WTC11 (cell line): ENCODE results near the gene SNX30. TPM values are rescaled to one million over a fixed set of nuclear protein-coding genes. Genes with fewer than 3 reads are reported as not detected.
"Not testable (repeated sequence)": the region's sequence is repeated elsewhere in the genome, so short reads cannot be mapped to it uniquely, and the experiment has no call there.

Experiments used
- ATAC-seq: fragments of 200-7000 bp; cut with Tn5 transposase; 2 replicates; pipeline ENCODE4 v1.10.0; 2021; ENCODE audit warnings: mild to moderate bottlenecking, moderate library complexity
- CTCF ChIA-PET: fragments of 300-600 bp; sonication (Branson Sonifier 250); formaldehyde crosslinking; loops from one replicate; lab custom pipeline; 2021; ENCODE audit warnings: antibody characterized with exemption; lab: Charles Lee
- POLR2A ChIA-PET: fragments of 350-600 bp; sonication (Branson Sonifier 250); formaldehyde crosslinking; loops from one replicate; lab custom pipeline; 2021; ENCODE audit warnings: antibody characterized with exemption; lab: Charles Lee
- DNase-seq: peaks from one replicate; pipeline ENCODE4 v3.0.0; 2021; ENCODE audit warnings: low spot score
- H3K27ac Mint-ChIP-seq: 2 replicates; pipeline ENCODE4 v1.8.0; 2021; ENCODE audit warnings: mixed read lengths
- H3K27me3 Mint-ChIP-seq: 2 replicates; pipeline ENCODE4 v1.8.0; 2021; ENCODE audit warnings: low read depth, mild to moderate bottlenecking, moderate library complexity, mixed read lengths
- H3K36me3 Mint-ChIP-seq: 2 replicates; pipeline ENCODE4 v1.8.0; 2021; ENCODE audit warnings: mixed read lengths
- H3K4me1 Mint-ChIP-seq: 2 replicates; pipeline ENCODE4 v1.8.0; 2022; ENCODE audit warnings: mixed read lengths
- H3K4me3 Mint-ChIP-seq: 2 replicates; pipeline ENCODE4 v1.8.0; 2021; ENCODE audit warnings: mild to moderate bottlenecking, moderate library complexity, mixed read lengths
- H3K9me3 Mint-ChIP-seq: 2 replicates; pipeline ENCODE4 v1.8.0; 2021; ENCODE audit warnings: mixed read lengths
- ATF1 ChIP-seq: sonication (generic); formaldehyde crosslinking; IDR thresholded peaks from 2 replicates; pipeline ENCODE4 v1.8.1; 2023; ENCODE audit warnings: mild to moderate bottlenecking, moderate library complexity, missing genetic modification reagents
- GRHL2 ChIP-seq: fragments of 250-450 bp; sonication (Bioruptor Pico); IDR thresholded peaks from 2 replicates; pipeline ENCODE4 v1.8.0; 2022; ENCODE audit warnings: mild to moderate bottlenecking, moderate library complexity; ENCODE audit not compliant: insufficient replicate concordance, severe bottlenecking
- HMGA2 ChIP-seq: fragments of 250-450 bp; sonication (Bioruptor Pico); IDR thresholded peaks from 2 replicates; pipeline ENCODE4 v1.4.0; 2021; ENCODE audit warnings: mild to moderate bottlenecking, moderate library complexity
- IRF2 ChIP-seq: sonication (generic); formaldehyde crosslinking; IDR thresholded peaks from 2 replicates; pipeline ENCODE4 v1.8.0; 2022; ENCODE audit warnings: low read depth, missing genetic modification reagents, borderline replicate concordance
- KAT7 ChIP-seq: sonication (generic); formaldehyde crosslinking; IDR thresholded peaks from 2 replicates; pipeline ENCODE4 v1.8.1; 2023; ENCODE audit warnings: missing genetic modification reagents, mild to moderate bottlenecking, borderline replicate concordance
- NFYB ChIP-seq: sonication (generic); formaldehyde crosslinking; conservative IDR thresholded peaks from 2 replicates; pipeline ENCODE4 v1.8.0; 2022; ENCODE audit warnings: low read depth, missing genetic modification reagents
- RELA ChIP-seq: sonication (generic); formaldehyde crosslinking; IDR thresholded peaks from 2 replicates; pipeline ENCODE4 v1.8.1; 2022; ENCODE audit warnings: missing genetic modification reagents, mild to moderate bottlenecking, borderline replicate concordance
- SP1 ChIP-seq: sonication (generic); formaldehyde crosslinking; conservative IDR thresholded peaks from 2 replicates; pipeline ENCODE4 v1.8.1; 2022; ENCODE audit warnings: missing genetic modification reagents
- TCF7 ChIP-seq: sonication (generic); formaldehyde crosslinking; IDR thresholded peaks from 2 replicates; pipeline ENCODE4 v1.8.0; 2022; ENCODE audit warnings: mild to moderate bottlenecking, low read depth, missing genetic modification reagents, moderate library complexity
- TP53 ChIP-seq: sonication (generic); formaldehyde crosslinking; IDR thresholded peaks from 2 replicates; pipeline ENCODE4 v1.8.1; 2023; ENCODE audit warnings: mild to moderate bottlenecking, missing genetic modification reagents
- ZNF121 ChIP-seq: sonication (generic); formaldehyde crosslinking; IDR thresholded peaks from 2 replicates; pipeline ENCODE4 v1.8.0; 2023; ENCODE audit warnings: missing genetic modification reagents
- ZNF423 ChIP-seq: fragments of 250-450 bp; sonication (Bioruptor Pico); IDR thresholded peaks from 2 replicates; pipeline ENCODE4 v2.1.2; 2022; ENCODE audit warnings: mild to moderate bottlenecking, moderate library complexity
- total RNA-seq: library from RNA; stranded (reverse); gene quantifications from 3 replicates; pipeline ENCODE4 v1.2.3, GENCODE V29; 2021
- TF ChIP-seq, protein P1 (sequence below): sonication (generic); formaldehyde crosslinking; IDR thresholded peaks from 2 replicates; pipeline ENCODE4 v1.8.0; 2022; ENCODE audit warnings: mild to moderate bottlenecking, missing genetic modification reagents
- TF ChIP-seq, protein P2 (sequence below): fragments of 250-450 bp; sonication (Bioruptor Pico); IDR thresholded peaks from 2 replicates; pipeline ENCODE4 v1.9.0; 2021; ENCODE audit warnings: mild to moderate bottlenecking
- TF ChIP-seq, protein P3 (sequence below): sonication (generic); formaldehyde crosslinking; IDR thresholded peaks from 2 replicates; pipeline ENCODE4 v1.8.1; 2022; ENCODE audit warnings: low read depth, mild to moderate bottlenecking, moderate library complexity, missing genetic modification reagents, borderline replicate concordance
- TF ChIP-seq, protein P4 (sequence below): sonication (generic); formaldehyde crosslinking; IDR thresholded peaks from 2 replicates; pipeline ENCODE4 v1.8.0; 2023; ENCODE audit warnings: missing genetic modification reagents
- TF ChIP-seq, protein P5 (sequence below): fragments of 200-600 bp; IDR thresholded peaks from 2 replicates; pipeline ENCODE4 v1.8.0; 2022; ENCODE audit warnings: antibody characterized with exemption
- TF ChIP-seq, protein P6 (sequence below): sonication (generic); formaldehyde crosslinking; IDR thresholded peaks from 2 replicates; pipeline ENCODE4 v1.8.1; 2023; ENCODE audit warnings: mild to moderate bottlenecking, moderate library complexity, missing genetic modification reagents

Gene SNX30
- total RNA-seq, 1 experiment from 2014 or later, result 13.4 TPM

DNA sequence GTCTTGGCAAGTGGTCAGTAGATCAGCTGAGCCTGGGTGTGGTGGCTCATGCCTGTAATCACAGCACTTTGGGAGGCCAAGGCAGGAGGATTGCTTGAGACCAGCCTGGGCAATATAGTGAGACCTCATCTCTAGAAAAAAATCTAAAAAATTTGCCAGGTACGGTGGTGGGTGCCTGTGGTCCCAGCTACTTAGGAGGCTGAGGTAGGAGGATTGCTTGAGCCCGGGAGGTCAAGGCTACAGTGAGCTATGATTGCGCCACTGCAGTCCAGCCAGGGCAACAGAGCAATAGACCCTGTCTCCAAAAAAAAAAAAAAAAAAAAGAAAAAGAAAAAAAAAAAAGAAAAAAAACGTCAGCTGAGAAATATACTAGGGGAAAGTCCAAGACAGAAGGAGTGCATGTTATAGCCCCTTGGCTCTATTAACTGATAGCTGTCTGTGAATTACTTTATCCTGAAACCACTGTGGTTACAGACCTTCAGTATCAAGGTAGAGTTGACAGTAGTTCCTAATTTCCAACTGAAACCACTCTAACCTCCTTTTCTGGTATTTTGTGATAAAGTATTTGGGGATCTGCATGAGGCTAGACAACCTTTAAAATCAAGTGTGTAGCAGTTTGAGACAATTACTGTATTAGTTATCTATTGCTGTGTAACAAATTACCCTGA, 30.3 kb upstream of the SNX30 start:
- TF ChIP-seq SP1 (no peak), RELA (CRISPR knock-in tag) (no peak), IRF2 (CRISPR knock-in tag) (no peak), ATF1 (CRISPR knock-in tag) (no peak), NFYB (no peak), TP53 (CRISPR knock-in tag) (no peak), GRHL2 (CRISPR knock-in tag) (no peak)
- TF ChIP-seq, protein P1, sequence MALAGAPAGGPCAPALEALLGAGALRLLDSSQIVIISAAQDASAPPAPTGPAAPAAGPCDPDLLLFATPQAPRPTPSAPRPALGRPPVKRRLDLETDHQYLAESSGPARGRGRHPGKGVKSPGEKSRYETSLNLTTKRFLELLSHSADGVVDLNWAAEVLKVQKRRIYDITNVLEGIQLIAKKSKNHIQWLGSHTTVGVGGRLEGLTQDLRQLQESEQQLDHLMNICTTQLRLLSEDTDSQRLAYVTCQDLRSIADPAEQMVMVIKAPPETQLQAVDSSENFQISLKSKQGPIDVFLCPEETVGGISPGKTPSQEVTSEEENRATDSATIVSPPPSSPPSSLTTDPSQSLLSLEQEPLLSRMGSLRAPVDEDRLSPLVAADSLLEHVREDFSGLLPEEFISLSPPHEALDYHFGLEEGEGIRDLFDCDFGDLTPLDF, result no peak
- TF ChIP-seq, protein P2, sequence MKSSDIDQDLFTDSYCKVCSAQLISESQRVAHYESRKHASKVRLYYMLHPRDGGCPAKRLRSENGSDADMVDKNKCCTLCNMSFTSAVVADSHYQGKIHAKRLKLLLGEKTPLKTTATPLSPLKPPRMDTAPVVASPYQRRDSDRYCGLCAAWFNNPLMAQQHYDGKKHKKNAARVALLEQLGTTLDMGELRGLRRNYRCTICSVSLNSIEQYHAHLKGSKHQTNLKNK (CRISPR knock-in tag), result no peak
- TF ChIP-seq, protein P3, sequence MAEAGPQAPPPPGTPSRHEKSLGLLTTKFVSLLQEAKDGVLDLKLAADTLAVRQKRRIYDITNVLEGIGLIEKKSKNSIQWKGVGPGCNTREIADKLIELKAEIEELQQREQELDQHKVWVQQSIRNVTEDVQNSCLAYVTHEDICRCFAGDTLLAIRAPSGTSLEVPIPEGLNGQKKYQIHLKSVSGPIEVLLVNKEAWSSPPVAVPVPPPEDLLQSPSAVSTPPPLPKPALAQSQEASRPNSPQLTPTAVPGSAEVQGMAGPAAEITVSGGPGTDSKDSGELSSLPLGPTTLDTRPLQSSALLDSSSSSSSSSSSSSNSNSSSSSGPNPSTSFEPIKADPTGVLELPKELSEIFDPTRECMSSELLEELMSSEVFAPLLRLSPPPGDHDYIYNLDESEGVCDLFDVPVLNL (CRISPR knock-in tag), result no peak
- TF ChIP-seq, protein P4, sequence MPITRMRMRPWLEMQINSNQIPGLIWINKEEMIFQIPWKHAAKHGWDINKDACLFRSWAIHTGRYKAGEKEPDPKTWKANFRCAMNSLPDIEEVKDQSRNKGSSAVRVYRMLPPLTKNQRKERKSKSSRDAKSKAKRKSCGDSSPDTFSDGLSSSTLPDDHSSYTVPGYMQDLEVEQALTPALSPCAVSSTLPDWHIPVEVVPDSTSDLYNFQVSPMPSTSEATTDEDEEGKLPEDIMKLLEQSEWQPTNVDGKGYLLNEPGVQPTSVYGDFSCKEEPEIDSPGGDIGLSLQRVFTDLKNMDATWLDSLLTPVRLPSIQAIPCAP, result no peak
- TF ChIP-seq, protein P5, sequence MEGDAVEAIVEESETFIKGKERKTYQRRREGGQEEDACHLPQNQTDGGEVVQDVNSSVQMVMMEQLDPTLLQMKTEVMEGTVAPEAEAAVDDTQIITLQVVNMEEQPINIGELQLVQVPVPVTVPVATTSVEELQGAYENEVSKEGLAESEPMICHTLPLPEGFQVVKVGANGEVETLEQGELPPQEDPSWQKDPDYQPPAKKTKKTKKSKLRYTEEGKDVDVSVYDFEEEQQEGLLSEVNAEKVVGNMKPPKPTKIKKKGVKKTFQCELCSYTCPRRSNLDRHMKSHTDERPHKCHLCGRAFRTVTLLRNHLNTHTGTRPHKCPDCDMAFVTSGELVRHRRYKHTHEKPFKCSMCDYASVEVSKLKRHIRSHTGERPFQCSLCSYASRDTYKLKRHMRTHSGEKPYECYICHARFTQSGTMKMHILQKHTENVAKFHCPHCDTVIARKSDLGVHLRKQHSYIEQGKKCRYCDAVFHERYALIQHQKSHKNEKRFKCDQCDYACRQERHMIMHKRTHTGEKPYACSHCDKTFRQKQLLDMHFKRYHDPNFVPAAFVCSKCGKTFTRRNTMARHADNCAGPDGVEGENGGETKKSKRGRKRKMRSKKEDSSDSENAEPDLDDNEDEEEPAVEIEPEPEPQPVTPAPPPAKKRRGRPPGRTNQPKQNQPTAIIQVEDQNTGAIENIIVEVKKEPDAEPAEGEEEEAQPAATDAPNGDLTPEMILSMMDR, result no peak
- H3K4me1 Mint-ChIP-seq, result peaks cover 3% of the 10 kb centered on the region; the same call in 1 of the 2 replicates
- no peaks in the 10 kb centered on the region for H3K9me3 Mint-ChIP-seq
- DNase-seq (no peak), ATAC-seq (no peak)
- no peaks in the 10 kb centered on the region for H3K36me3 Mint-ChIP-seq
- POLR2A ChIA-PET, result interaction anchor here (0.7 to 0.8 kb wide), 2 partner anchors 337 to 353 kb away, joined by 3 to 4 read pairs; no protein-coding TSS in a partner anchor
- no peak overlapping the region for H3K27ac Mint-ChIP-seq
- H3K4me3 Mint-ChIP-seq, result no peak overlapping the region
- CTCF ChIA-PET, result interaction anchor here (1.5 to 3.6 kb wide), 2 partner anchors 73 to 100 kb away, joined by 9 to 22 read pairs; no protein-coding TSS in a partner anchor
- 0 out of 2 replicates have a peak, but pooled peaks cover 2% of the 10 kb centered on the region for H3K27me3 Mint-ChIP-seq

DNA sequence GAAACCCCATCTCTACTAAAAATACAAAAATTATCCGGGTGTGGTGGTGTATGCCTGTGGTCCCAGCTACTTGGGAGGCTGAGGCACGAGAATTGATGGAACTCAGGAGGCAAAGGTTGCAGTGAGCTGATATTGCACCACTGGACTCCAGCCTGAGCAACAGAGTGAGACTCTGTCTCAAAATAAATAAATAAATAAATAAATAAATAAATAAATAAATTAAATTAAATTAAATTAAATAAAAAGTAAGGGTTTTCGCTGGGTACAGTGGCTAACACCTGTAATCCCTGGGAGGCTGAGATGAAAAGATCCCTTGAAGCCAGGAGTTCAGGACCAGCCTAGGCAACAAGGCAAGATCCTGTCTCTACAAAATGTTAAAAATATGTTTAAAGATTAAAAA, 27.8 kb upstream of the SNX30 start:
- ATAC-seq, H3K36me3 Mint-ChIP-seq, H3K9me3 Mint-ChIP-seq, H3K27ac Mint-ChIP-seq, POLR2A ChIA-PET, H3K4me3 Mint-ChIP-seq, H3K27me3 Mint-ChIP-seq, DNase-seq, H3K4me1 Mint-ChIP-seq: not testable (repeated sequence)
- TF ChIP-seq HMGA2 (CRISPR knock-in tag), result peak; percentile 66; the same call in 1 of the 2 replicates
- CTCF ChIA-PET, result interaction anchor here (0.7 kb wide), 1 partner anchor 97 kb away, joined by 6 read pairs; no protein-coding TSS in a partner anchor

DNA sequence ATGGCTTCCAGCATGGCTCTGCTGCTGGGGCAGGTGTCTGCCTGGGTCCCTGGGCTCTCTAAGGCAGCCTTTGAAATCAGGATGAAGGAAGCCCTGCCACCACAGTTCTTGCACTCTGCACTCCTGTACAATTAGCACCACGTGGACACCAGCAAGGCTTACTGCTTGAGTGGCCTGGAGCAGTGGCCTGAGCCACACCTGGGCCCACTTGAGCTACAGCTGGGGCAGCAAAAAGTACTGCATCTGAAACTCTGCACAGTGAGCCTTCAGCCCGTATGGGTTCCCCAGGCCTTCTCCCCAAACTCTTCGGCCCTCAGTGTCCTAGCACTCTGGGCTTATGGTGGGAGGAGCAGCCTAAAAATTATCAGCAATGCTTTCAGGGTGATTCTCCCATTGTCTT, 24.6 kb upstream of the SNX30 start:
- H3K4me1 Mint-ChIP-seq, result no peaks in the 10 kb centered on the region
- DNase-seq (no peak), ATAC-seq (no peak)
- CTCF ChIA-PET, result no interaction called here
- no peak overlapping the region for H3K4me3 Mint-ChIP-seq
- no peaks in the 10 kb centered on the region for H3K27me3 Mint-ChIP-seq
- H3K27ac Mint-ChIP-seq, result no peak overlapping the region
- TF ChIP-seq, protein P6, sequence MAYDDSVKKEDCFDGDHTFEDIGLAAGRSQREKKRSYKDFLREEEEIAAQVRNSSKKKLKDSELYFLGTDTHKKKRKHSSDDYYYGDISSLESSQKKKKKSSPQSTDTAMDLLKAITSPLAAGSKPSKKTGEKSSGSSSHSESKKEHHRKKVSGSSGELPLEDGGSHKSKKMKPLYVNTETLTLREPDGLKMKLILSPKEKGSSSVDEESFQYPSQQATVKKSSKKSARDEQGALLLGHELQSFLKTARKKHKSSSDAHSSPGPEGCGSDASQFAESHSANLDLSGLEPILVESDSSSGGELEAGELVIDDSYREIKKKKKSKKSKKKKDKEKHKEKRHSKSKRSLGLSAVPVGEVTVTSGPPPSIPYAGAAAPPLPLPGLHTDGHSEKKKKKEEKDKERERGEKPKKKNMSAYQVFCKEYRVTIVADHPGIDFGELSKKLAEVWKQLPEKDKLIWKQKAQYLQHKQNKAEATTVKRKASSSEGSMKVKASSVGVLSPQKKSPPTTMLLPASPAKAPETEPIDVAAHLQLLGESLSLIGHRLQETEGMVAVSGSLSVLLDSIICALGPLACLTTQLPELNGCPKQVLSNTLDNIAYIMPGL (CRISPR knock-in tag), result no peak
- TF ChIP-seq ZNF423 (no peak), TCF7 (CRISPR knock-in tag) (no peak), ZNF121 (CRISPR knock-in tag) (no peak), KAT7 (no peak)
- POLR2A ChIA-PET, result no interaction called here
- H3K9me3 Mint-ChIP-seq, result 0 out of 2 replicates have a peak, but pooled peaks cover 4% of the 10 kb centered on the region
- H3K36me3 Mint-ChIP-seq, result no peaks in the 10 kb centered on the region
